ENCODE results near the gene CAPZB. TPM values are rescaled to one million over a fixed set of nuclear protein-coding genes. Genes with fewer than 3 reads are reported as not detected.
A peak's percentile ranks its signal among the peaks of the same experiment; 100 is the strongest.

CAPZB gene
- total RNA-seq, 2 donors from 2014 or later = 119 to 174 TPM

DNA sequence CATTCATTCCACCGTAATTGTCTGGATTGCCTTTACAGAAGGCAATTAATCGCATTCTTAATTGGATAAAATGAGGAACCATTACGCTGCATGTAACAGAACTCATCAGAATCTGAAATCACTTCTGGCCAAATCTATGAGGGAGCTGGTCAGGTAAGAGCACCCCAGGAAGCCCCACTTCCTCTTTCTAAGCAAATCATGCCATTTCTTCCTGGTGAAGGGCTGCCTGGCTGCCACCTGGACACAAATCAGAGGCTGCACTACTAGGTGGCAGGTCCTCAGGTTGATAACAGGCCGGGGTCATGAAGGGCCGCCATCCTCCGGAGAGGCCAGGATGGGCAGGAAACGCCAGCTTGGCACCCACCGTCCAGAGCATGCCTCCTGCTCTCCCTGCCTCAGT lies 73.7 kb downstream of the CAPZB start:
- TF ChIP-seq, protein P1, sequence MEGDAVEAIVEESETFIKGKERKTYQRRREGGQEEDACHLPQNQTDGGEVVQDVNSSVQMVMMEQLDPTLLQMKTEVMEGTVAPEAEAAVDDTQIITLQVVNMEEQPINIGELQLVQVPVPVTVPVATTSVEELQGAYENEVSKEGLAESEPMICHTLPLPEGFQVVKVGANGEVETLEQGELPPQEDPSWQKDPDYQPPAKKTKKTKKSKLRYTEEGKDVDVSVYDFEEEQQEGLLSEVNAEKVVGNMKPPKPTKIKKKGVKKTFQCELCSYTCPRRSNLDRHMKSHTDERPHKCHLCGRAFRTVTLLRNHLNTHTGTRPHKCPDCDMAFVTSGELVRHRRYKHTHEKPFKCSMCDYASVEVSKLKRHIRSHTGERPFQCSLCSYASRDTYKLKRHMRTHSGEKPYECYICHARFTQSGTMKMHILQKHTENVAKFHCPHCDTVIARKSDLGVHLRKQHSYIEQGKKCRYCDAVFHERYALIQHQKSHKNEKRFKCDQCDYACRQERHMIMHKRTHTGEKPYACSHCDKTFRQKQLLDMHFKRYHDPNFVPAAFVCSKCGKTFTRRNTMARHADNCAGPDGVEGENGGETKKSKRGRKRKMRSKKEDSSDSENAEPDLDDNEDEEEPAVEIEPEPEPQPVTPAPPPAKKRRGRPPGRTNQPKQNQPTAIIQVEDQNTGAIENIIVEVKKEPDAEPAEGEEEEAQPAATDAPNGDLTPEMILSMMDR (IDR thresholded peaks at IDR 0.05) = no peak
- H3K4me1 ChIP-seq (ENCODE audit: control insufficient read depth in 1 of 2, low read depth in 2 of 2) = peaks cover 47 to 81% of the 10 kb centered on the region in 2 donors
- ATAC-seq (ENCODE audit: insufficient number of reproducible peaks, low FRiP score, low read depth) = no peak

DNA sequence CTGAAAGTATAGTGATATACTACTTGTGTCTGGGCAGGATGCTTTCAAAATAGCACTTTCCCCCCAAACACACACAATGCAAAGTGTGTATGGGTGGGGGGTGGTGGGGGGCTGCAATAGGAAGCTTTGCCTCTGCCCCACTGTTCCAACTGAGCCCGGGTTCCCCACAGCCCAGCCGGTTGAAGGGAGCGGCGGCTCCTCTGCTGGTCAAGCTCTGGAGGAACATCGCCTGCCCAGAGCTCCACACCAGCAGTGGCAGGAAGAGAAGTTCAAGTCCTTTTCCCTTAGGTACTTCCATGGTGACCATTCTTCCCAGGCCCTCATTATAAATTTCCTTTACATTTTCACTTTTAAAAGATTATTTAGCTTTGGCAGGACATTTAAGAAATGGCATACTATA lies 74.9 kb downstream of the CAPZB start:
- DNase-seq (ENCODE audit: low spot score) = no peak
- H3K4me3 ChIP-seq = no peak overlapping the region
- no peaks in the 10 kb centered on the region for H3K9me3 ChIP-seq
- TF ChIP-seq, protein P1 (IDR thresholded peaks at IDR 0.05) = no peak
- H3K27me3 ChIP-seq (replicated peaks; ENCODE audit: insufficient read depth) = no peaks in the 10 kb centered on the region
- H3K4me1 ChIP-seq (ENCODE audit: control insufficient read depth in 1 of 2, low read depth in 2 of 2) = peaks cover 51 to 81% of the 10 kb centered on the region in 2 donors
- no peak for ATAC-seq (ENCODE audit: insufficient number of reproducible peaks, low FRiP score, low read depth)
- H3K36me3 ChIP-seq = no peaks in the 10 kb centered on the region
- no peak overlapping the region for H3K27ac ChIP-seq

More for the DNA sequence above, 73.7 kb downstream of the CAPZB start:
- H3K9me3 ChIP-seq = no peaks in the 10 kb centered on the region
- H3K4me3 ChIP-seq = no peak overlapping the region
- peak overlapping the region; percentile 15 to 35 for H3K27ac ChIP-seq
- no peaks in the 10 kb centered on the region for H3K27me3 ChIP-seq (replicated peaks; ENCODE audit: insufficient read depth)
- H3K36me3 ChIP-seq = no peaks in the 10 kb centered on the region
- DNase-seq (ENCODE audit: low spot score) = no peak

DNA sequence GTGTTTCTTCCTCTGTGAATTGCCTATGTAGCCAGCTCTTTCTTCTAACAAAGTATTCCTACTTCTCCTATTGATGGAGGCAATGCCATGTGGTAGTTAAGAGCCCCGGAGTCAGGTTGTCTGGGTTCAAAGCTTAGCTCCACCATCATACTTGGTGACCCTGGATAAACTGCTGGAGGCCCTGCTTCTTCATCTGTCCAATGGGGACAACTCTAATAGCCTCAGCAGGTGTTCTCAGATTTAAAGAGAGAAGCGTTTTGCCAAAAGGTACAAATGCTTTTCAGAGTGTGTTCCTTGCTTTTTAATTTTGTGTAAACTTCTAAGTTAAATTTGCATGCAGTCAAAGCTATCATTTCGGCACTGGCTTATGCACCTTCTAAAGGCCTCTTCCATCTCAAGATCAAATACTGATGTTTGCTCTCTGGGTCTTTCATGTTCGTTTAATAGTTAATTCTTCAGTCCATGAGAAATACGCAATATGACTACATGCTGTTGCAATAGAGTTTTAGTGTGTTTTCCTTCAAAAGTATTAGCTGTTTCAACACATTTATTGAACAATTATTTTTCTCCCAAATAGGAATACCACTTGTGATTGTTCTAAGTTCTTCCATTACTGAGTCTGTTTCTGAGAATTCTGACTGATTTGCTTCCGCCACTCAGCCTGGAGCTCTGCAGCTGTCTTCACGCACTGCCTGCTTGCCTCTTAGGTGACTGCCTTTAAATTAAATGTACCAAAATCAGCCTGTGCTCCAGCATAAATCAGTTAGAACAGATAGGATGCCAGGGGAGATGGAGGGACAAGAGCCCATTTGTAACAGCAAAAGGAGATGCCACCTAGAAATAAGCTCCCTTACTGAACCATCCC lies 75.6 kb downstream of the CAPZB start:
- ATAC-seq (ENCODE audit: insufficient number of reproducible peaks, low FRiP score, low read depth) = no peak
- DNase-seq (ENCODE audit: low spot score) = no peak
- Histone ChIP-seq H3K4me3 (no peak overlapping the region), H3K36me3 (no peaks in the 10 kb centered on the region), H3K9me3 (no peaks in the 10 kb centered on the region), H3K4me1 (ENCODE audit: control insufficient read depth in 1 of 2, low read depth in 2 of 2) (peaks cover 52 to 81% of the 10 kb centered on the region in 2 donors), H3K27ac (no peak overlapping the region), H3K27me3 (replicated peaks; ENCODE audit: insufficient read depth) (no peaks in the 10 kb centered on the region)
- TF ChIP-seq, protein P1 (IDR thresholded peaks at IDR 0.05) = no peak

DNA sequence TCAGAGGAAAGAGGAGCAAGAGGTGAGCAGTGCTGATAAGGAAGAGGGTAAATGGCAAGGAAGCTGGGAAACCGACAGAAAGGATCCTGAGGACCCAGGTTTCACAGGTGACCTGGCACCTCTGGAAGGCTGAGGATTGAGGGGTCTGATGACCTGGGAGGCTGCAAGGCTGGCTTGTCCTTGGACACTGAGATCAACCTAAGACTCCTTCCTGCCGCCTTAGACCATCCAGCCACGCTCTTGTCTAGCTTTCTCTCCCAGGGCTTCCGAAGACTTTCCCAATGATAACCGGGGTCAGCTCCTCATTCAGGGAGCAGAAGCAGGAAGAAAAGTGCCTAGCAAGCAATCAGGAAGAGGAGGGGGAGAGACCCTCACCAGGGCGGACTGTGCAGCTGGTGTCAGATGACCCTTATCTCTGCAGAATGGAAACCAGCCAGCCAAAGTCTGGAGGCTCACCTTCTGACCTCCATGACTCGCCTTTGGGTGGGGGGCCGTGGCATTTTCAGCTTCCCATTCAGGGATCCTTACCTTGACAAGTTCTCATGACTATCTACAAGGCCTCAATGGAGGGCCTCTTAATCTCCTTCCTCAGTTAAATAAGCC lies 77.7 kb downstream of the CAPZB start:
- Histone ChIP-seq H3K4me3 (no peak overlapping the region), H3K36me3 (no peaks in the 10 kb centered on the region), H3K27ac (peak overlapping the region; percentile 17 to 35), H3K9me3 (no peaks in the 10 kb centered on the region), H3K27me3 (replicated peaks; ENCODE audit: insufficient read depth) (no peaks in the 10 kb centered on the region), H3K4me1 (ENCODE audit: control insufficient read depth in 1 of 2, low read depth in 2 of 2) (peaks cover 44 to 81% of the 10 kb centered on the region in 2 donors)
- TF ChIP-seq, protein P1 (IDR thresholded peaks at IDR 0.05) = no peak
- ATAC-seq (ENCODE audit: insufficient number of reproducible peaks, low FRiP score, low read depth) = no peak
- DNase-seq (ENCODE audit: low spot score) = no peak

DNA sequence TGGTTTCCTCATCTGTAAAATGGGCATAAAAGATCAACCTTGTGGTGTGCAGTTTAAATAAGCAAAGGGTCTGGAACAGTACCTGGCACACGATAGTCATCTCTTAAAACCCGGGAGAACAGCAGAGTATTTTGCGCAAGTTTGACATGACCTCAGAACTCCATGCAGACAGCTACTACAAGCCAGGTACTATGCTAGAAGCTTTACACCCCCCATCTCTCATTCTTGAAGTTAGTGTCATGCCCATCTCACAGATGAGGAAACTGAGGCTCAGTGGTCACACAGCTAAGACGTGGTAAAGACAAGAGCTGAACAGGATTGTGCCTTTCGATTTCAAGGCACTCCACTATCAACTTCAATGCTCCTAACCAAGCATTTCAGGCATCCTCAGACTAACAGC lies 78.7 kb downstream of the CAPZB start:
- Histone ChIP-seq H3K27ac (no peak overlapping the region), H3K27me3 (replicated peaks; ENCODE audit: insufficient read depth) (no peaks in the 10 kb centered on the region), H3K4me1 (ENCODE audit: control insufficient read depth in 1 of 2, low read depth in 2 of 2) (peaks cover 50 to 81% of the 10 kb centered on the region in 2 donors), H3K9me3 (no peaks in the 10 kb centered on the region), H3K36me3 (no peaks in the 10 kb centered on the region), H3K4me3 (no peak overlapping the region)
- TF ChIP-seq, protein P1 (IDR thresholded peaks at IDR 0.05) = no peak
- ATAC-seq (ENCODE audit: insufficient number of reproducible peaks, low FRiP score, low read depth) = no peak
- DNase-seq (ENCODE audit: low spot score) = no peak

Data from thoracic aorta (tissue), 2 donors.